Upper lobe of left lung (tissue), 6 donors: ENCODE measurements around the gene C17orf75. TPM values are rescaled to one million over a fixed set of nuclear protein-coding genes. Genes with fewer than 3 reads are reported as not detected.

Source experiments
- ATAC-seq, 2 donors: fragments of 200-7000 bp; cut with Tn5 transposase; one replicate each; pipeline ENCODE4 v1.9.1; 2022; ENCODE audit warnings: mild to moderate bottlenecking in 2 of 2, moderate library complexity in 2 of 2; ENCODE audit not compliant: low FRiP score in 2 of 2
- DNase-seq, 2 donors: peaks; one replicate each; pipeline ENCODE4 v3.0.0-alpha.2; 2019 to 2020
- H3K27ac ChIP-seq, 4 donors: fragments of 200-600 bp; sonication (generic); one replicate each; pipeline ENCODE4 v1.5.1; 2016 to 2019
- H3K27me3 ChIP-seq, 4 donors: fragments of 200-600 bp; sonication (generic); one replicate each; pipeline ENCODE4 v1.5.1; 2017 to 2019
- H3K36me3 ChIP-seq, 4 donors: fragments of 200-600 bp; sonication (generic); one replicate each; pipeline ENCODE4 v1.5.1; 2016 to 2019
- H3K4me1 ChIP-seq, 4 donors: fragments of 200-600 bp; sonication (generic); one replicate each; pipeline ENCODE4 v1.5.1; 2018 to 2019
- H3K4me3 ChIP-seq, 4 donors: fragments of 200-600 bp; sonication (generic); one replicate each; pipeline ENCODE4 v1.5.1; 2017 to 2019; ENCODE audit warnings: mild to moderate bottlenecking in 2 of 4, moderate library complexity in 1 of 4
- H3K9me3 ChIP-seq, 4 donors: fragments of 200-600 bp; sonication (generic); one replicate each; pipeline ENCODE4 v1.5.1; 2018 to 2019
- CTCF ChIP-seq, 6 experiments: fragments of 450-650 bp in 4 of 6; fragments of 200-600 bp in 2 of 6; sonication (generic) in 2 of 6; IDR thresholded peaks; one replicate each; pipeline ENCODE4 v1.5.1; 2016 to 2019; ENCODE audit warnings: antibody characterized with exemption in 6 of 6
- EP300 ChIP-seq, 4 donors: sonication (generic); formaldehyde crosslinking; IDR thresholded peaks; one replicate each; pipeline ENCODE4 v1.5.1; 2017; ENCODE audit warnings: antibody characterized with exemption in 4 of 4, control low read depth in 2 of 4
- POLR2A ChIP-seq, 4 donors: fragments of 450-650 bp; IDR thresholded peaks; one replicate each; pipeline ENCODE4 v1.5.1; 2016 to 2017; ENCODE audit warnings: antibody characterized with exemption in 4 of 4, mild to moderate bottlenecking in 2 of 4
- POLR2AphosphoS5 ChIP-seq, 2 donors: sonication (generic); formaldehyde crosslinking; IDR thresholded peaks; one replicate each; pipeline ENCODE4 v1.5.1; 2017; ENCODE audit warnings: antibody characterized with exemption in 2 of 2
- WGBS, 2 donors: methylation state at CpG; one replicate each; pipeline ENCODE4 v1.1.5; 2017 to 2018; 5-methylcytosine and 5-hydroxymethylcytosine counted together
- total RNA-seq, 6 donors: library from RNA; depleted of rRNA in 4 of 6; stranded (reverse); fragments of >200 nt in 4 of 6; gene quantifications; one replicate each; pipeline versions ENCODE4 v1.1.0 to v1.2.1, GENCODE V29; 2016 to 2021
- donor health status: DM: no; HTN: no; CAD: no; lungs with moderate emphysema.
- donor health status: DM: no; HTN: yes; CAD: no; lungs with severe emphysema.

C17orf75 gene
- total RNA-seq, 6 donors from 2014 or later: 4.7 to 17.8 (median 12.9) TPM

GRCh38 chr17:32298298-32298697, 43.7 kb downstream of the C17orf75 start:
- Histone ChIP-seq H3K4me3 (no peak overlapping the region), H3K9me3 (no peaks in the 10 kb centered on the region), H3K27ac (no peak overlapping the region), H3K4me1 (no peaks in the 10 kb centered on the region), H3K36me3 (no peaks in the 10 kb centered on the region), H3K27me3 (no peaks in the 10 kb centered on the region)
- no peak for DNase-seq
- TF ChIP-seq POLR2AphosphoS5 (IDR thresholded peaks at IDR 0.05): no peak
- no peak for TF ChIP-seq EP300 (IDR thresholded peaks at IDR 0.05)
- no peak for TF ChIP-seq POLR2A (IDR thresholded peaks at IDR 0.05)
- TF ChIP-seq CTCF (IDR thresholded peaks at IDR 0.05): no peak
- ATAC-seq: no peak
- 66 to 68% methylated on average over 5 to 6 of the region's 6 CpGs for WGBS, 2 donors

- TF ChIP-seq POLR2A (IDR thresholded peaks at IDR 0.05) (no peak), POLR2AphosphoS5 (IDR thresholded peaks at IDR 0.05) (no peak), EP300 (IDR thresholded peaks at IDR 0.05) (no peak), CTCF (IDR thresholded peaks at IDR 0.05) (no peak)
- DNase-seq: peak in 1 of 2 donors; percentile 40
- Histone ChIP-seq H3K9me3 (no peaks in the 10 kb centered on the region), H3K27me3 (no peaks in the 10 kb centered on the region), H3K27ac (no peak overlapping the region), H3K4me3 (no peak overlapping the region), H3K36me3 (no peaks in the 10 kb centered on the region), H3K4me1 (no peaks in the 10 kb centered on the region)
- no peak for ATAC-seq
- 87 to 100% methylated on average over 6 of the region's 6 CpGs for WGBS, 2 donors
Observed at GRCh38 chr17:32297860-32298259, 44.1 kb downstream of the C17orf75 start.

GRCh38 chr17:32297424-32297823, 44.5 kb downstream of the C17orf75 start:
- TF ChIP-seq EP300 (IDR thresholded peaks at IDR 0.05): no peak
- no peak for TF ChIP-seq POLR2A (IDR thresholded peaks at IDR 0.05)
- no peak for TF ChIP-seq POLR2AphosphoS5 (IDR thresholded peaks at IDR 0.05)
- no peak for TF ChIP-seq CTCF (IDR thresholded peaks at IDR 0.05)
- H3K9me3 ChIP-seq: no peaks in the 10 kb centered on the region
- no peaks in the 10 kb centered on the region for H3K27me3 ChIP-seq
- H3K36me3 ChIP-seq: no peaks in the 10 kb centered on the region
- H3K4me1 ChIP-seq: no peaks in the 10 kb centered on the region
- ATAC-seq (no peak), DNase-seq (no peak)
- H3K27ac ChIP-seq: no peak overlapping the region
- WGBS, 2 donors: 97 to 100% methylated on average over 2 of the region's 2 CpGs
- no peak overlapping the region for H3K4me3 ChIP-seq

- no peaks in the 10 kb centered on the region for H3K9me3 ChIP-seq
- no peaks in the 10 kb centered on the region for H3K4me1 ChIP-seq
- H3K36me3 ChIP-seq: no peaks in the 10 kb centered on the region
- H3K27ac ChIP-seq: no peak overlapping the region
- 64 to 69% methylated on average over 4 of the region's 4 CpGs for WGBS, 2 donors
- no peaks in the 10 kb centered on the region for H3K27me3 ChIP-seq
- ATAC-seq (no peak), DNase-seq (no peak)
- no peak overlapping the region for H3K4me3 ChIP-seq
- TF ChIP-seq POLR2A (IDR thresholded peaks at IDR 0.05) (no peak), EP300 (IDR thresholded peaks at IDR 0.05) (no peak), POLR2AphosphoS5 (IDR thresholded peaks at IDR 0.05) (no peak)
Observed at GRCh38 chr17:32292094-32292493, 49.9 kb downstream of the C17orf75 start.

GRCh38 chr17:32289471-32290070, 52.4 kb downstream of the C17orf75 start:
- Histone ChIP-seq H3K27me3 (no peaks in the 10 kb centered on the region), H3K4me3 (no peak overlapping the region), H3K27ac (no peak overlapping the region), H3K9me3 (no peaks in the 10 kb centered on the region), H3K36me3 (no peaks in the 10 kb centered on the region), H3K4me1 (no peaks in the 10 kb centered on the region)
- 87% methylated on average over 9 of the region's 9 CpGs for WGBS, 2 donors
- no peak for DNase-seq
- no peak for ATAC-seq
- TF ChIP-seq POLR2AphosphoS5 (IDR thresholded peaks at IDR 0.05): no peak
- no peak for TF ChIP-seq CTCF (IDR thresholded peaks at IDR 0.05)
- TF ChIP-seq EP300 (IDR thresholded peaks at IDR 0.05): no peak
- TF ChIP-seq POLR2A (IDR thresholded peaks at IDR 0.05): no peak
